ENCODE measurements around the gene MED12L. TPM values are rescaled to one million over a fixed set of nuclear protein-coding genes. Genes with fewer than 3 reads are reported as not detected.
"Not testable (repeated sequence)": the region's sequence is repeated elsewhere in the genome, so short reads cannot be mapped to it uniquely, and the experiment has no call there.

Gene MED12L
- total RNA-seq, 6 donors from 2014 or later = 0.27 to 1.5 (median 0.31) TPM; not detected in 2

DNA sequence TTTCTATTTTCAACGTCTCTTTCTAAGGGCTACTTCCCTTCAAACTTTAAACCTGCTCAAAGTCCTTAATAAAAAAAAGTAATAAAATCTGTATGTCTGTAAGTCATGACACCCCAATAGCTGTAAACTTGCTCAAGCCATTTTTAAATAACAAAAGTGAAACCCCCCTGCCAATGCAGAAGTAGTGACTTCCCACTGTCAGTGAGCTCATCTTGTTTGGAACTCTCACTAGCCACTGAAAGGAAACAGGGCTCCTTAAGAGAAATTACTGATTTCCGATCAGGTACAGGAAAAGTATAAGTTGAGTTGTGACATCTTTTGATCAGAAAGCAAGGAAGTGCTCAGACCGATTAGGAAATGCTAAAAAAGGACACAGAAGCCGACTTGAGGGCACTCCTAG lies 145.2 kb downstream of the MED12L start:
- WGBS, 2 donors = 27 to 32% methylated on average over 4 of the region's 4 CpGs
- DNase-seq (no peak), ATAC-seq (ENCODE audit: low FRiP score in 2 of 2) (peak in 1 of 2 donors; percentile 30)
- no peaks in the 10 kb centered on the region for H3K27me3 ChIP-seq
- peaks cover 4 to 10% (median 9%) of the 10 kb centered on the region in 4 donors for H3K4me1 ChIP-seq
- peak overlapping the region in 1 of 4 donors; percentile 43 for H3K27ac ChIP-seq
- H3K9me3 ChIP-seq = no peaks in the 10 kb centered on the region
- H3K36me3 ChIP-seq = no peaks in the 10 kb centered on the region
- H3K4me3 ChIP-seq = no peak overlapping the region
- TF ChIP-seq, protein P1, sequence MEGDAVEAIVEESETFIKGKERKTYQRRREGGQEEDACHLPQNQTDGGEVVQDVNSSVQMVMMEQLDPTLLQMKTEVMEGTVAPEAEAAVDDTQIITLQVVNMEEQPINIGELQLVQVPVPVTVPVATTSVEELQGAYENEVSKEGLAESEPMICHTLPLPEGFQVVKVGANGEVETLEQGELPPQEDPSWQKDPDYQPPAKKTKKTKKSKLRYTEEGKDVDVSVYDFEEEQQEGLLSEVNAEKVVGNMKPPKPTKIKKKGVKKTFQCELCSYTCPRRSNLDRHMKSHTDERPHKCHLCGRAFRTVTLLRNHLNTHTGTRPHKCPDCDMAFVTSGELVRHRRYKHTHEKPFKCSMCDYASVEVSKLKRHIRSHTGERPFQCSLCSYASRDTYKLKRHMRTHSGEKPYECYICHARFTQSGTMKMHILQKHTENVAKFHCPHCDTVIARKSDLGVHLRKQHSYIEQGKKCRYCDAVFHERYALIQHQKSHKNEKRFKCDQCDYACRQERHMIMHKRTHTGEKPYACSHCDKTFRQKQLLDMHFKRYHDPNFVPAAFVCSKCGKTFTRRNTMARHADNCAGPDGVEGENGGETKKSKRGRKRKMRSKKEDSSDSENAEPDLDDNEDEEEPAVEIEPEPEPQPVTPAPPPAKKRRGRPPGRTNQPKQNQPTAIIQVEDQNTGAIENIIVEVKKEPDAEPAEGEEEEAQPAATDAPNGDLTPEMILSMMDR (IDR thresholded peaks at IDR 0.05) = no peak

DNA sequence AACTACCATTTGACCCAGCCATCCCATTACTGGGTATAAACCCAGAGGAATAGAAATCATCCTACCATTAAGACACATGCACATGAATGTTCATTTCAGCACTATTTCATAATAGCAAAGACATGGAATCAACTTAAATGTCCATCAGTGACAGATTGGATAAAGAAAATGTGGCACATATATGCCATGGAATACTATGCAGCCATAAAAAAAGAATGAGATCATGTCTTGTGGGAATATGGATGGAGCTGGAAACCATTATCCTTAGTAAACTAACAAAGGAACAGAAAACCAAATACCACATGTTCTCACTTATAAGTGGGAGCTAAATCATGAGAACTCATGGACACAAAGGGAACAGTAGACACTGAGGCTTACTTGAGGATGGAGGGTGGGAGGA lies 146.9 kb downstream of the MED12L start:
- not testable (repeated sequence) for H3K4me1 ChIP-seq; H3K36me3 ChIP-seq; H3K27ac ChIP-seq; H3K4me3 ChIP-seq; H3K27me3 ChIP-seq; ATAC-seq (ENCODE audit: low FRiP score in 2 of 2); DNase-seq; H3K9me3 ChIP-seq

DNA sequence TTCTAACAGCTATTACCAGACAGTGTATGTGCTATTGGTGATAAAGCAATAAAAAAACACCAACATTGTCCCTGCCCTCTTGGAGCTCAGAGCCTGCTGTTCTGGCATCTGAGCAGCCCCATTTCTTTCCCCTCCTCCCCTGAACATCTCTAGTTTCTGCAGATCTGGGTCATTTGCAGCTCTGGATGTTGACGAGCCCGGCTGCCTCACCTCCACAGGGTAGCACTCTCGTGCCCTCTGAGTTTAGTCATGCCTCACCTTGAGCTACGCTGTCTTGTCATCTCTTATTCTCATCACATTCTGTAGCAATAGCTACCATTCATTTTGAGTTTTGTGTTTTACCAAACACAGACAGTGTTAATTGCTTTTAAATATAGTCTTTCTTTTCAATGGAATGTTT lies 147.5 kb downstream of the MED12L start:
- 88 to 89% methylated on average over 4 of the region's 4 CpGs for WGBS, 2 donors
- H3K27me3 ChIP-seq = no peaks in the 10 kb centered on the region
- no peaks in the 10 kb centered on the region for H3K9me3 ChIP-seq
- no peak for ATAC-seq (ENCODE audit: low FRiP score in 2 of 2)
- H3K36me3 ChIP-seq = no peaks in the 10 kb centered on the region
- DNase-seq = no peak
- peaks cover under 1 to 3% (median 2%) of the 10 kb centered on the region in 4 donors for H3K4me1 ChIP-seq
- H3K4me3 ChIP-seq = no peak overlapping the region
- TF ChIP-seq EP300 (IDR thresholded peaks at IDR 0.05) = no peak
- TF ChIP-seq, protein P1 (IDR thresholded peaks at IDR 0.05) = no peak
- no peak for TF ChIP-seq POLR2AphosphoS5 (IDR thresholded peaks at IDR 0.05)
- TF ChIP-seq POLR2A (IDR thresholded peaks at IDR 0.05) = no peak
- H3K27ac ChIP-seq = no peak overlapping the region

DNA sequence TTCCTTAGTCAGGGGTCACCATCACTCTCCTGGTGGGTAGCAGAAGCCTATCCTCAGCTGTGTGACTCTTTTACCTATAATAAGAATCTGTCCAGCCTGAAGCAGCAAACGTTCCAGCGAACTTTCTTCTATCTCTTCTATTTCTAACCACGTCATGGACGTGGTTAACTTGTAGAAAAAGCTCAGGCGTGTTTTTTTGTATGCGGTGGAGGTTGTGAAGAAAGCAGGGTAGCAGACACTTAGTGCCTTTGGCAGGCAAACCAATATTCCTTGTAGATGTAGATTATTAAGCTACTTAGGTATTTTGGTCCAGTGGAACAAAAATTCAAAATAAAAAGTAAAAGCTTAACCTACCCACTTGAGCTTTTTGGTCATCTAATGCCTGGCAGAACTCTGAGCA lies 149.4 kb downstream of the MED12L start:
- Histone ChIP-seq H3K36me3 (no peaks in the 10 kb centered on the region), H3K27me3 (no peaks in the 10 kb centered on the region), H3K27ac (no peak overlapping the region), H3K4me1 (no peaks in the 10 kb centered on the region), H3K4me3 (no peak overlapping the region), H3K9me3 (no peaks in the 10 kb centered on the region)
- ATAC-seq (ENCODE audit: low FRiP score in 2 of 2) = no peak
- WGBS, 2 donors = 82% methylated on average over 6 of the region's 6 CpGs
- TF ChIP-seq EP300 (IDR thresholded peaks at IDR 0.05) (no peak), POLR2AphosphoS5 (IDR thresholded peaks at IDR 0.05) (no peak), POLR2A (IDR thresholded peaks at IDR 0.05) (no peak)
- TF ChIP-seq, protein P1 (IDR thresholded peaks at IDR 0.05) = no peak
- no peak for DNase-seq

DNA sequence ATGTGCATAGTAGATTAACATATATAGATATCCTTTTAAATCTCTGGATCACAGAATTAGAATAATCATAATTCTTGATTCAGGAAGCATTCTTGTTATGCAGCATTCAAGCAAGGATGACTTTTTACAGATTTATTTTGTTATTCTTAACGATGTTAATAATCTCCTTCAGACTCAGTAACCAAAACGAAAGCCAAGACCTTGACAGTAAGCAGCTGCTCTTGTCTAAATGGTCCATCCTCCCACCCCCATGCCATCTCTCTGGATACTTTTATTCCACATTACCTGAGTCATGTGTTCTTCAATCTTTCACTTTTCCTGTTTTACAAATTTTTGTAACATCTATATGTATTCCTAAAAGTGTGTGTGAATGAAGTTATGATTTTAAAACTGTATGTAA lies 150.9 kb downstream of the MED12L start:
- Histone ChIP-seq H3K4me1 (no peaks in the 10 kb centered on the region), H3K27ac (no peak overlapping the region), H3K9me3 (no peaks in the 10 kb centered on the region), H3K27me3 (no peaks in the 10 kb centered on the region), H3K36me3 (no peaks in the 10 kb centered on the region), H3K4me3 (no peak overlapping the region)
- 58 to 71% methylated on average over 2 of the region's 2 CpGs for WGBS, 2 donors
- ATAC-seq (ENCODE audit: low FRiP score in 2 of 2) (no peak), DNase-seq (no peak)
- TF ChIP-seq, protein P1 (IDR thresholded peaks at IDR 0.05) = no peak
- no peak for TF ChIP-seq EP300 (IDR thresholded peaks at IDR 0.05)
- no peak for TF ChIP-seq POLR2A (IDR thresholded peaks at IDR 0.05)
- no peak for TF ChIP-seq POLR2AphosphoS5 (IDR thresholded peaks at IDR 0.05)

Measured in upper lobe of left lung (tissue), 6 donors.